ENCODE data around the gene NPTXR.

Gene NPTXR

GRCh38 chr22:38881997-38882879, 38.4 kb upstream of the NPTXR start:
- no peak overlapping the region for H4K8ac ChIP-seq (ENCODE audit: low read depth, low read length)
- no peak overlapping the region for H3K4ac ChIP-seq (ENCODE audit: low read depth, low read length)
- H3K79me2 ChIP-seq (ENCODE audit: control insufficient read depth, insufficient read depth, low read length): no peaks in the 10 kb centered on the region
- H3K36me3 ChIP-seq (ENCODE audit: control insufficient read depth, insufficient read depth, low read length): no peaks in the 10 kb centered on the region
- H4K5ac ChIP-seq (ENCODE audit: low read length): no peak overlapping the region
- H3K4me3 ChIP-seq (ENCODE audit: low read length): no peak overlapping the region
- H3K23ac ChIP-seq (ENCODE audit: low read length): no peak overlapping the region
- no peaks in the 10 kb centered on the region for H3K27me3 ChIP-seq (ENCODE audit: insufficient read depth, low read length, poor library complexity)
- H3K79me1 ChIP-seq (ENCODE audit: low read length): no peaks in the 10 kb centered on the region
- no peak overlapping the region for H2AK5ac ChIP-seq (ENCODE audit: low read length)
- DNase-seq: no peak
- no peak overlapping the region for H3K18ac ChIP-seq (ENCODE audit: low read length)
- no peak overlapping the region for H3K4me2 ChIP-seq (ENCODE audit: low read length)
- H3K9ac ChIP-seq (ENCODE audit: low read length): no peak overlapping the region
- WGBS (ENCODE audit: extremely low coverage, insufficient coverage, low lambda C conversion rate): no CpG with 5 or more reads among the region's 8 CpGs
- H2BK120ac ChIP-seq (ENCODE audit: low read depth, low read length): no peak overlapping the region
- no peak overlapping the region for H2BK5ac ChIP-seq (ENCODE audit: low read length)
- H3K4me1 ChIP-seq (ENCODE audit: control insufficient read depth, low read depth, low read length): no peaks in the 10 kb centered on the region
- no peak overlapping the region for H3K56ac ChIP-seq (ENCODE audit: low read length)
- no peak overlapping the region for H2BK15ac ChIP-seq (replicated peaks; ENCODE audit: low read depth)
- H3K27ac ChIP-seq (ENCODE audit: low read depth, low read length): no peak overlapping the region

GRCh38 chr22:38881464-38881871, 37.6 kb upstream of the NPTXR start:
- no peak overlapping the region for H3K4me3 ChIP-seq (ENCODE audit: low read length)
- no peak overlapping the region for H4K8ac ChIP-seq (ENCODE audit: low read depth, low read length)
- no peak overlapping the region for H2BK120ac ChIP-seq (ENCODE audit: low read depth, low read length)
- no peaks in the 10 kb centered on the region for H3K4me1 ChIP-seq (ENCODE audit: control insufficient read depth, low read depth, low read length)
- H2AK5ac ChIP-seq (ENCODE audit: low read length): no peak overlapping the region
- no peaks in the 10 kb centered on the region for H3K36me3 ChIP-seq (ENCODE audit: control insufficient read depth, insufficient read depth, low read length)
- no peak overlapping the region for H3K4me2 ChIP-seq (ENCODE audit: low read length)
- H3K79me1 ChIP-seq (ENCODE audit: low read length): no peaks in the 10 kb centered on the region
- no peak overlapping the region for H4K5ac ChIP-seq (ENCODE audit: low read length)
- no peak overlapping the region for H2BK5ac ChIP-seq (ENCODE audit: low read length)
- no peak overlapping the region for H3K27ac ChIP-seq (ENCODE audit: low read depth, low read length)
- no peak overlapping the region for H3K56ac ChIP-seq (ENCODE audit: low read length)
- DNase-seq: no peak
- WGBS (ENCODE audit: extremely low coverage, insufficient coverage, low lambda C conversion rate): no CpG with 5 or more reads among the region's 9 CpGs
- no peak overlapping the region for H2BK15ac ChIP-seq (replicated peaks; ENCODE audit: low read depth)
- no peak overlapping the region for H3K23ac ChIP-seq (ENCODE audit: low read length)
- H3K4ac ChIP-seq (ENCODE audit: low read depth, low read length): no peak overlapping the region
- no peak overlapping the region for H3K18ac ChIP-seq (ENCODE audit: low read length)
- H3K9ac ChIP-seq (ENCODE audit: low read length): no peak overlapping the region
- no peaks in the 10 kb centered on the region for H3K79me2 ChIP-seq (ENCODE audit: control insufficient read depth, insufficient read depth, low read length)
- H3K27me3 ChIP-seq (ENCODE audit: insufficient read depth, low read length, poor library complexity): no peaks in the 10 kb centered on the region

- no peak overlapping the region for H3K23ac ChIP-seq (ENCODE audit: low read length)
- no peak overlapping the region for H2BK120ac ChIP-seq (ENCODE audit: low read depth, low read length)
- H2AK5ac ChIP-seq (ENCODE audit: low read length): no peak overlapping the region
- no peaks in the 10 kb centered on the region for H3K79me2 ChIP-seq (ENCODE audit: control insufficient read depth, insufficient read depth, low read length)
- H3K27me3 ChIP-seq (ENCODE audit: insufficient read depth, low read length, poor library complexity): no peaks in the 10 kb centered on the region
- no peak overlapping the region for H3K4ac ChIP-seq (ENCODE audit: low read depth, low read length)
- no peak overlapping the region for H3K56ac ChIP-seq (ENCODE audit: low read length)
- no peak overlapping the region for H2BK15ac ChIP-seq (replicated peaks; ENCODE audit: low read depth)
- H3K4me1 ChIP-seq (ENCODE audit: control insufficient read depth, low read depth, low read length): no peaks in the 10 kb centered on the region
- H4K8ac ChIP-seq (ENCODE audit: low read depth, low read length): no peak overlapping the region
- no peak overlapping the region for H3K4me2 ChIP-seq (ENCODE audit: low read length)
- H3K27ac ChIP-seq (ENCODE audit: low read depth, low read length): no peak overlapping the region
- no peaks in the 10 kb centered on the region for H3K79me1 ChIP-seq (ENCODE audit: low read length)
- no CpG with 5 or more reads among the region's 5 CpGs for WGBS (ENCODE audit: extremely low coverage, insufficient coverage, low lambda C conversion rate)
- H3K9ac ChIP-seq (ENCODE audit: low read length): no peak overlapping the region
- DNase-seq: no peak
- H2BK5ac ChIP-seq (ENCODE audit: low read length): no peak overlapping the region
- H3K18ac ChIP-seq (ENCODE audit: low read length): no peak overlapping the region
- no peak overlapping the region for H4K5ac ChIP-seq (ENCODE audit: low read length)
- H3K36me3 ChIP-seq (ENCODE audit: control insufficient read depth, insufficient read depth, low read length): no peaks in the 10 kb centered on the region
- no peak overlapping the region for H3K4me3 ChIP-seq (ENCODE audit: low read length)
Observed at GRCh38 chr22:38879961-38880360, 36.1 kb upstream of the NPTXR start.

GRCh38 chr22:38879108-38879729, 35.4 kb upstream of the NPTXR start:
- Histone ChIP-seq H3K4me3 (ENCODE audit: low read length) (no peak overlapping the region), H4K5ac (ENCODE audit: low read length) (no peak overlapping the region), H3K27me3 (ENCODE audit: insufficient read depth, low read length, poor library complexity) (no peaks in the 10 kb centered on the region), H4K8ac (ENCODE audit: low read depth, low read length) (no peak overlapping the region), H2AK5ac (ENCODE audit: low read length) (no peak overlapping the region), H3K4me1 (ENCODE audit: control insufficient read depth, low read depth, low read length) (no peaks in the 10 kb centered on the region), H3K4me2 (ENCODE audit: low read length) (no peak overlapping the region), H3K23ac (ENCODE audit: low read length) (no peak overlapping the region), H3K56ac (ENCODE audit: low read length) (no peak overlapping the region), H2BK5ac (ENCODE audit: low read length) (no peak overlapping the region), H2BK15ac (replicated peaks; ENCODE audit: low read depth) (no peak overlapping the region), H3K79me1 (ENCODE audit: low read length) (no peaks in the 10 kb centered on the region), H3K18ac (ENCODE audit: low read length) (no peak overlapping the region), H2BK120ac (ENCODE audit: low read depth, low read length) (no peak overlapping the region), H3K9ac (ENCODE audit: low read length) (no peak overlapping the region), H3K4ac (ENCODE audit: low read depth, low read length) (no peak overlapping the region), H3K27ac (ENCODE audit: low read depth, low read length) (no peak overlapping the region), H3K36me3 (ENCODE audit: control insufficient read depth, insufficient read depth, low read length) (no peaks in the 10 kb centered on the region), H3K79me2 (ENCODE audit: control insufficient read depth, insufficient read depth, low read length) (no peaks in the 10 kb centered on the region)
- no CpG with 5 or more reads among the region's 5 CpGs for WGBS (ENCODE audit: extremely low coverage, insufficient coverage, low lambda C conversion rate)
- no peak for DNase-seq

- no peak overlapping the region for H3K56ac ChIP-seq (ENCODE audit: low read length)
- H2BK5ac ChIP-seq (ENCODE audit: low read length): no peak overlapping the region
- H3K18ac ChIP-seq (ENCODE audit: low read length): no peak overlapping the region
- H4K5ac ChIP-seq (ENCODE audit: low read length): no peak overlapping the region
- H4K8ac ChIP-seq (ENCODE audit: low read depth, low read length): no peak overlapping the region
- no peak overlapping the region for H3K4me2 ChIP-seq (ENCODE audit: low read length)
- H3K4ac ChIP-seq (ENCODE audit: low read depth, low read length): no peak overlapping the region
- no peak overlapping the region for H2BK15ac ChIP-seq (replicated peaks; ENCODE audit: low read depth)
- no peaks in the 10 kb centered on the region for H3K79me1 ChIP-seq (ENCODE audit: low read length)
- no peak overlapping the region for H3K23ac ChIP-seq (ENCODE audit: low read length)
- no peaks in the 10 kb centered on the region for H3K27me3 ChIP-seq (ENCODE audit: insufficient read depth, low read length, poor library complexity)
- no peak overlapping the region for H2BK120ac ChIP-seq (ENCODE audit: low read depth, low read length)
- H3K79me2 ChIP-seq (ENCODE audit: control insufficient read depth, insufficient read depth, low read length): no peaks in the 10 kb centered on the region
- no peak overlapping the region for H3K9ac ChIP-seq (ENCODE audit: low read length)
- H2AK5ac ChIP-seq (ENCODE audit: low read length): no peak overlapping the region
- no peak overlapping the region for H3K4me3 ChIP-seq (ENCODE audit: low read length)
- DNase-seq: no peak
- no peak overlapping the region for H3K27ac ChIP-seq (ENCODE audit: low read depth, low read length)
- WGBS (ENCODE audit: extremely low coverage, insufficient coverage, low lambda C conversion rate): no CpG with 5 or more reads among the region's 4 CpGs
- peaks cover 3% of the 10 kb centered on the region for H3K4me1 ChIP-seq (ENCODE audit: control insufficient read depth, low read depth, low read length)
- no peaks in the 10 kb centered on the region for H3K36me3 ChIP-seq (ENCODE audit: control insufficient read depth, insufficient read depth, low read length)
Observed at GRCh38 chr22:38878001-38878400, 34.2 kb upstream of the NPTXR start.
